ENCODE data around the gene GOLGA6L7.
"Not testable (repeated sequence)": the region's sequence is repeated elsewhere in the genome, so short reads cannot be mapped to it uniquely, and the experiment has no call there.

DNA sequence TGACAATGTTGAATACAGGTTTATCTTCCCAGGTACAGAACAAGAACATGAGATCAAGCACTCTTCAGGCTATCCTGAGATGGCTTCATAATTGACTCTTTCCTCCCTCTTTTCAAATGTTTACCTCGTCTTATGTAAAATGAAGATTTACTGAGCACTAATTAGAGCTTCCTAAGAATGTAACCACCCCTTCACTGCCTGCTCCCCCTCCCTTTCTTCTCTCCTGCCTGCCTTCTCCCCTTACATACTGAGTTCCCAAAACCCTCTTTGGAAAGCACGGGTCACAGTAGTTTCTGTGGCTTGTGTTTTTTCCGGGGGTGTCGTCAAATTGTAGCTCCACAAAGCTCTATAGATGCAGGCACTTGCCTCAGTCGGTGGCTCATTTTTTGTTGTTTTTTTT lies 5.2 kb upstream of the GOLGA6L7 start:
- TF ChIP-seq, protein P1, sequence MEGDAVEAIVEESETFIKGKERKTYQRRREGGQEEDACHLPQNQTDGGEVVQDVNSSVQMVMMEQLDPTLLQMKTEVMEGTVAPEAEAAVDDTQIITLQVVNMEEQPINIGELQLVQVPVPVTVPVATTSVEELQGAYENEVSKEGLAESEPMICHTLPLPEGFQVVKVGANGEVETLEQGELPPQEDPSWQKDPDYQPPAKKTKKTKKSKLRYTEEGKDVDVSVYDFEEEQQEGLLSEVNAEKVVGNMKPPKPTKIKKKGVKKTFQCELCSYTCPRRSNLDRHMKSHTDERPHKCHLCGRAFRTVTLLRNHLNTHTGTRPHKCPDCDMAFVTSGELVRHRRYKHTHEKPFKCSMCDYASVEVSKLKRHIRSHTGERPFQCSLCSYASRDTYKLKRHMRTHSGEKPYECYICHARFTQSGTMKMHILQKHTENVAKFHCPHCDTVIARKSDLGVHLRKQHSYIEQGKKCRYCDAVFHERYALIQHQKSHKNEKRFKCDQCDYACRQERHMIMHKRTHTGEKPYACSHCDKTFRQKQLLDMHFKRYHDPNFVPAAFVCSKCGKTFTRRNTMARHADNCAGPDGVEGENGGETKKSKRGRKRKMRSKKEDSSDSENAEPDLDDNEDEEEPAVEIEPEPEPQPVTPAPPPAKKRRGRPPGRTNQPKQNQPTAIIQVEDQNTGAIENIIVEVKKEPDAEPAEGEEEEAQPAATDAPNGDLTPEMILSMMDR (IDR thresholded peaks at IDR 0.05) = not testable (repeated sequence)
- not testable (repeated sequence) for TF ChIP-seq POLR2A, EP300 (IDR thresholded peaks at IDR 0.05)

Measured in ovary (tissue), 3 donors.